Activated B cell treated with CpG ODN at 0.5 μM for 24 hours (primary cell): ENCODE data around the gene CIDEB. TPM values are rescaled to one million over a fixed set of nuclear protein-coding genes. Genes with fewer than 3 reads are reported as not detected.
A peak's percentile ranks its signal among the peaks of the same experiment; 100 is the strongest.

Source experiments
- ATAC-seq: fragments of 200-7000 bp; cut with Tn5 transposase; one replicate; pipeline ENCODE4 v1.10.0; 2021; ENCODE audit warnings: low read depth, mild to moderate bottlenecking, moderate library complexity
- CTCF ChIA-PET: fragments of 350-600 bp; sonication (Branson Sonifier 250); formaldehyde crosslinking; loops from one replicate; lab custom pipeline; 2021; ENCODE audit warnings: antibody characterized with exemption; lab: Charles Lee
- POLR2A ChIA-PET: fragments of 350-600 bp; sonication (Branson Sonifier 250); formaldehyde crosslinking; loops from one replicate; lab custom pipeline; 2021; ENCODE audit warnings: antibody characterized with exemption; lab: Charles Lee
- DNase-seq: peaks from one replicate; pipeline ENCODE4 v3.0.0; 2022
- H3K27ac Mint-ChIP-seq: one replicate; pipeline ENCODE4 v1.8.0; 2020; ENCODE audit warnings: mixed read lengths
- H3K27me3 Mint-ChIP-seq: one replicate; pipeline ENCODE4 v1.8.0; 2021; ENCODE audit warnings: mixed read lengths
- H3K36me3 Mint-ChIP-seq: one replicate; pipeline ENCODE4 v1.8.0; 2021; ENCODE audit warnings: low read depth, mixed read lengths
- H3K4me1 Mint-ChIP-seq: one replicate; pipeline ENCODE4 v1.8.0; 2021; ENCODE audit warnings: mixed read lengths
- H3K4me3 Mint-ChIP-seq: one replicate; pipeline ENCODE4 v1.8.0; 2020; ENCODE audit warnings: mild to moderate bottlenecking, mixed read lengths
- H3K9me3 Mint-ChIP-seq: one replicate; pipeline ENCODE4 v1.8.0; 2020; ENCODE audit warnings: mixed read lengths
- intact Hi-C: fragments of 100-400 bp; cut with micrococcal nuclease; formaldehyde crosslinking; loops from one replicate; pipeline ENCODE4 v1.15.1; 2024
- total RNA-seq: library from RNA; stranded (reverse); gene quantifications from 2 replicates; pipeline ENCODE4 v1.2.3, GENCODE V29; 2022
- TF ChIP-seq, protein P1 (sequence below): fragments of 200-600 bp; IDR thresholded peaks from one replicate; pipeline ENCODE4 v1.8.0; 2022; ENCODE audit warnings: antibody characterized with exemption, mild to moderate bottlenecking

CIDEB gene
- total RNA-seq, 1 donor from 2014 or later: 9.2 TPM

GRCh38 chr14:24307156-24307574 is 612 bp downstream of the CIDEB start:
- TF ChIP-seq, protein P1, sequence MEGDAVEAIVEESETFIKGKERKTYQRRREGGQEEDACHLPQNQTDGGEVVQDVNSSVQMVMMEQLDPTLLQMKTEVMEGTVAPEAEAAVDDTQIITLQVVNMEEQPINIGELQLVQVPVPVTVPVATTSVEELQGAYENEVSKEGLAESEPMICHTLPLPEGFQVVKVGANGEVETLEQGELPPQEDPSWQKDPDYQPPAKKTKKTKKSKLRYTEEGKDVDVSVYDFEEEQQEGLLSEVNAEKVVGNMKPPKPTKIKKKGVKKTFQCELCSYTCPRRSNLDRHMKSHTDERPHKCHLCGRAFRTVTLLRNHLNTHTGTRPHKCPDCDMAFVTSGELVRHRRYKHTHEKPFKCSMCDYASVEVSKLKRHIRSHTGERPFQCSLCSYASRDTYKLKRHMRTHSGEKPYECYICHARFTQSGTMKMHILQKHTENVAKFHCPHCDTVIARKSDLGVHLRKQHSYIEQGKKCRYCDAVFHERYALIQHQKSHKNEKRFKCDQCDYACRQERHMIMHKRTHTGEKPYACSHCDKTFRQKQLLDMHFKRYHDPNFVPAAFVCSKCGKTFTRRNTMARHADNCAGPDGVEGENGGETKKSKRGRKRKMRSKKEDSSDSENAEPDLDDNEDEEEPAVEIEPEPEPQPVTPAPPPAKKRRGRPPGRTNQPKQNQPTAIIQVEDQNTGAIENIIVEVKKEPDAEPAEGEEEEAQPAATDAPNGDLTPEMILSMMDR: no peak
- Mint-ChIP-seq H3K36me3 (peaks cover 60% of the 10 kb centered on the region), H3K27ac (no peak overlapping the region), H3K27me3 (no peaks in the 10 kb centered on the region), H3K4me1 (peaks cover 33% of the 10 kb centered on the region), H3K9me3 (no peaks in the 10 kb centered on the region), H3K4me3 (no peak overlapping the region)
- ATAC-seq (no peak), DNase-seq (no peak)
- ChIA-PET CTCF (interaction anchor here (0.8 to 7.2 kb wide), 19 partner anchors 9 to 255 kb away, joined by 3 to 67 read pairs (median 9); partner anchors contain the start of genes CARMIL3, CBLN3, DHRS1 and IPO4), POLR2A (interaction anchor here (0.6 to 2.8 kb wide), 8 partner anchors 7 to 192 kb away, joined by 3 to 46 read pairs (median 6); partner anchors contain the start of genes CBLN3, CHMP4A, DCAF11 and DHRS1)
- intact Hi-C loops: no loop called here

DNA sequence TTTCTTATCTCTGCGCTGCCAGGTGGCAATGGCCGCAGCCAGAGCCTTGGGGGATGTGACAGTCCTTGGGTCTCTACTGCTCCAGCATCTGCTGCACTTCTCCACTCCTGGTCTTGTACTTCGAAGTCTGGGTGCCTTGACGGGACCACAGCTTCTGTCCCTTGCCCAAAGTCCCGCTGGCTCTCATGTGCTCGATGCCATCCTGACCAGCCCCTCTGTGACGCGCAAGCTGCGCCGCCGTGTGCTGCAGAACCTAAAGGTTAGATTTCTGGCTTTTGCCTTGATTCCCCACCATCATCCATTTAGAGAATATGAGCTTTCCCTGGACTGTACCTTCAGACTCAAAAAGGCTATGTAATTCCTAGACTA is 3.8 kb downstream of the CIDEB start:
- H3K36me3 Mint-ChIP-seq: peaks cover 77% of the 10 kb centered on the region
- ATAC-seq (no peak), DNase-seq (no peak)
- ChIA-PET CTCF (no interaction called here), POLR2A (interaction anchor here (0.5 to 8.2 kb wide), 2 partner anchors 9 to 62 kb away, joined by 3 to 242 read pairs; partner anchors contain the start of gene TINF2)
- H3K27me3 Mint-ChIP-seq: no peaks in the 10 kb centered on the region
- TF ChIP-seq, protein P1: no peak
- no peaks in the 10 kb centered on the region for H3K9me3 Mint-ChIP-seq
- H3K4me3 Mint-ChIP-seq: no peak overlapping the region
- no peak overlapping the region for H3K27ac Mint-ChIP-seq
- H3K4me1 Mint-ChIP-seq: peaks cover 36% of the 10 kb centered on the region
- intact Hi-C loops: no loop called here

DNA sequence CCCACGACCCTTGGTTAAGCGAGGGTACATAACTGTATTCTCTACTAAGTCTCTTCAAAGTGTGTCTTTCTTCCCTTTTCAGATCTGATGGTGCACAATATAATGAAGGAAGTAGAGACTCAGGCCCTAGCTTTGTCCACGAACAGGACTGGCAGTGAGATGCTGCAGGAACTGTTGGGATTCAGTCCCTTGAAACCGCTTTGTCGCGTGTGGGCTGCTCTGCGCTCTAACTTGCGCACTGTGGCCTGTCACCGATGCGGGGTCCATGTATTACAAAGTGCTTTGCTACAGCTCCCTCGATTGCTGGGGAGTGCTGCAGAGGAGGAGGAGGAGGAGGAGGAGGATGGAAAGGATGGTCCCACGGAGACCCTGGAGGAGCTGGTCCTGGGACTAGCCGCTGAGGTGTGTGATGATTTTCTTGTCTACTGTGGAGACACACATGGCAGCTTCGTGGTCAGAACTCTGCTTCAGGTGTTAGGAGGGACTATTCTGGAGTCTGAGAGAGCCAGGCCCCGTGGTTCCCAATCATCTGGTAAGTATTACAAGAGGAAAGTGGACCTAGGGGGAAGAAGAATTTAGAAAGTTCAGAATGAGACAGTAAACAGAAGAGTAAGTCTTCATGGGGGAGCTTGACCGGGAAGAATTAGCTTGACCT is 7.3 kb downstream of the CIDEB start:
- no peak for ATAC-seq
- Mint-ChIP-seq H3K36me3 (peaks cover 64% of the 10 kb centered on the region), H3K27me3 (no peaks in the 10 kb centered on the region), H3K4me1 (peaks cover 51% of the 10 kb centered on the region), H3K27ac (peak overlapping the region; percentile 94), H3K4me3 (peak overlapping the region; percentile 95), H3K9me3 (no peaks in the 10 kb centered on the region)
- intact Hi-C loops: no loop called here
- ChIA-PET POLR2A (interaction anchor here (0.5 to 8.2 kb wide), 20 partner anchors 8 to 186 kb away, joined by 3 to 242 read pairs (median 6); partner anchors contain the start of genes CBLN3, CHMP4A, CIDEB and DCAF11), CTCF (interaction anchor here (0.7 to 7.1 kb wide), 9 partner anchors 8 to 193 kb away, joined by 3 to 139 read pairs (median 5); partner anchors contain the start of genes CIDEB, LTB4R, LTB4R2 and TINF2)
- DNase-seq: no peak
- TF ChIP-seq, protein P1: no peak

- peaks cover 51% of the 10 kb centered on the region for H3K4me1 Mint-ChIP-seq
Observed at GRCh38 chr14:24299255-24300191, 8.3 kb downstream of the CIDEB start, which contains the start of the genes DHRS1 and NOP9. Gene DHRS1 (minus strand): TSS chr14:24299780. CDS start chr14:24299106, 674 bp downstream. Gene NOP9 (plus strand): TSS chr14:24299850. CDS start chr14:24299955, 105 bp downstream.

More at GRCh38 chr14:24299255-24300191, 8.3 kb downstream of the CIDEB start, which contains the start of the genes DHRS1 and NOP9:
- Mint-ChIP-seq H3K4me3 (peak within 1 kb of the TSS; percentile 95), H3K9me3 (no peaks in the 10 kb centered on the region), H3K36me3 (peaks cover 62% of the 10 kb centered on the region), H3K27ac (peak within 1 kb of the TSS; percentile 94), H3K27me3 (no peaks in the 10 kb centered on the region)
- DNase-seq (peak; percentile 93), ATAC-seq (peak; percentile 78)
- POLR2A ChIA-PET: interaction anchor here (0.6 to 8.2 kb wide), 19 partner anchors 8 to 185 kb away, joined by 3 to 242 read pairs (median 6); partner anchors contain the start of genes CBLN3, CHMP4A, CIDEB and DCAF11
- CTCF ChIA-PET: interaction anchor here (0.7 to 7.1 kb wide), 10 partner anchors 9 to 192 kb away, joined by 3 to 139 read pairs (median 5); partner anchors contain the start of genes CIDEB, KHNYN, LTB4R and LTB4R2
- TF ChIP-seq, protein P1: no peak
- intact Hi-C loops: loop anchor here (1.0 to 5.0 kb wide), 7 partner anchors 9 to 285 kb away; partner anchors contain the start of genes CARMIL3, EMC9, GMPR2 and NEDD8
